GM18502 (cell line): Measurements from ENCODE around the gene TRIM4.

Source experiments
- ATAC-seq: cut with Tn5 transposase; IDR thresholded peaks from one replicate; pipeline ENCODE4 v1.9.1; 2021; ENCODE audit warnings: mild to moderate bottlenecking; ENCODE audit not compliant: unreplicated experiment, poor library complexity

The TRIM4 gene

DNA sequence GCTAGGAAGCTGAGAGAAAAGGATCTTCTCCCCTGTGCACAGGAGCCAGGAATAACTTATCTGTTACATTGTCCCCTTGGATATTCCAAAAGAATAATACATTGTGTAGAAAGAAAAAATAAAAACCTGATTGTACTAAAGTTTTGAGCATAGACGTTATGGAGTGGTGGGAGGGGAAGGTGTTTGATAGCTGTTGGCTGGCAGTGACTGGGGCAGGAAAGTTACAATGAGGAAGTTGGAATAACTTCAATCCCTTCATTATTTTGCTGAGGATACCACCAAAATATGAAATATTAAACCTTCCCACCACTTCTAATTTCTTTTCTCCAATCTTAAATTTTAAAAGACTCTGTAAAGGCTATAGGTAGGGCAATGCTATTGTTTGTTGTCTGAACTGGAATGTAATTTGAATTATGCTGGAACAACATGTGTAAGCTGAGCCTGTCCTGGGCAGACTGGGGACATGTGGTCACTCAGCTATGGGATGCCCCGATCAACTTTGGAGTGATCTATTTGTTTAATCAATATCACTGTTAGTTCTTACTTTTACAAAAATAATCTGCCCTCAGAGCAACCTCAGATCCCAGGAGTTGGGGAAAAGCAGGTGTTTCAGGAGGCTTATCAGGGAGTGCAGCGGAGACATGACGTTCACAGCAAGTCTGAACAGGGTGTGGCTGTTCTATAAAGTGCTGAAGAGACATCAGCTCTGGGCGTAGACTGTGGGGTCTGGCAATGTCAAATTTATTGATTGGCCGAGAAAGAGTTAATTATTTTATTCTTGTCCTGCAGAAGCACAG, 70.7 kb downstream of the TRIM4 start:
- no peak for ATAC-seq

DNA sequence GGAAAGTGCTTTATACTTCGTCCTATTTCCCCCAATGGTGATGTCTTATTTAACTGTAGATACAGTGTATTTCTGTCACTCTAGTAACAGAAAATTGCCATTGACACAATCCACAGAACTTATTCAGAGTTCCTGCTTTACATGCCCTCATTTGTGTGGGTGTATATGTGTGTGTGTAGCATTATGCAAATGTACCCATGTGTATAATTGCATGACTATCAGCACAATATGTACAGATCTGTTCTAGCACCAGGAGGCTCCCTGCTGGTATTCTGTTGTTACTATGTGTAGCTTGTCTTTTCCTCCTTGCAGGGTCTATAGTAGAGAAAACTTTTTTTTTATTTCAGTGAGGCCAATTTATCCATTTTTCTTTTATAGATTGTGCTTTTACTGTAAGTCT, 75.0 kb downstream of the TRIM4 start:
- ATAC-seq, result no peak

DNA sequence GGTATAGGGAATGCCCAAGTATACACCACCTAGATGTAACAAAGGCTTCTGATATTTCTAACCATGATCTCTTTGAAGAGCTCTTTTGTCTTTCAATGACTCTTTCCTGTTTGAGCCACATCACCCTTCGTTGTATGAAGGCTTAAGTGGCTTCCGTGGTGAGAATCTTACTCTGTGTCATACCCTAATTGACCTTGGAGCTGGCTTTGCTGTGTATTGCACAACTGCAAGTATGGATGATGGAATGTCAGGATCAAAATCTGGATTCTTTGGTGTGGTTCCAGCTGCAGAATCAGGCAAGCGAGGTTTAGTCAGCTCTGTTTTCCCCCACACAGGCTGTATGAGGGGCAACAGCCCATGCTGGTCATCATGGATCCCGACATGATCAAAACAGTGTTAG, 75.5 kb downstream of the TRIM4 start:
- ATAC-seq, result no peak

DNA sequence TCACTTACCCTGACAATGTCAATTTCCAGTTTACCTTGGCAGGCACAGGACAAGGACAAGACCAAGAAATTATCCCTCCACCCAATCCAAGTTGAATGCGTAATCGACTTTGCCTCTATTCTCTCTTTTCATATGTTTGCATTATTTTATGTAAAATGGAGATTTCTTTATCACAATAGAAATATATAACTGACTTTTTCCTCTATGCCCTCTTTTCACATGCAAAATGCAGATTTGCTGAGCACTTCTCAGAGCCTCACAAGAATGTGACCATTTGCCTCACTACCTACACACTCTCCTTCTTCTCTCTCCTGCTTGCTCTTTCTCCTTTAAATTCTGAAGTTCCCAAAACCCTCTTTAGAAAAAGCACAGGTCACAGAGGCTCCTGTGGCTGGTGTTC, 76.4 kb downstream of the TRIM4 start:
- ATAC-seq, result no peak
